Bronchial epithelial cell (primary cell): ENCODE measurements around the gene EEFSEC. TPM values are rescaled to one million over a fixed set of nuclear protein-coding genes. Genes with fewer than 3 reads are reported as not detected.

Experiments used
- DNase-seq: peaks from one replicate; pipeline ENCODE4 v3.0.0-alpha.2; 2010; ENCODE audit warnings: low read depth
- FAIRE-seq: peaks from 2 replicates; lab custom pipeline; 2011; peaks lifted over from hg19 to GRCh38; lab: Jason Lieb, UNC
- H3K27me3 ChIP-seq: 2 replicates; pipeline ENCODE4 v1.5.1; 2011; ENCODE audit warnings: low read length; ENCODE audit not compliant: control insufficient read depth, insufficient read depth
- H3K36me3 ChIP-seq: 2 replicates; pipeline ENCODE4 v1.5.1; 2011; ENCODE audit warnings: low read length; ENCODE audit not compliant: control insufficient read depth, insufficient read depth
- H3K4me3 ChIP-seq: 2 replicates; pipeline ENCODE4 v1.5.1; 2011; ENCODE audit warnings: mild to moderate bottlenecking, low read depth, low read length, control low read depth
- CTCF ChIP-seq: IDR thresholded peaks from 2 replicates; pipeline ENCODE4 v1.5.1; 2011; ENCODE audit warnings: mild to moderate bottlenecking, moderate library complexity, low read length, control low read depth, inconsistent platforms; ENCODE audit not compliant: insufficient read depth, severe bottlenecking
- total RNA-seq: library from RNA; depleted of rRNA; stranded (reverse); fragments of >200 nt; gene quantifications from 2 replicates; pipeline ENCODE4 v1.2.1, GENCODE V29; 2014

EEFSEC gene
- total RNA-seq, 1 donor from 2014 or later: 3.7 TPM

GRCh38 chr3:128343287-128344051 is 190.2 kb downstream of the EEFSEC start:
- no peak for TF ChIP-seq CTCF
- no peaks in the 10 kb centered on the region for H3K27me3 ChIP-seq
- DNase-seq (peak; percentile 81), FAIRE-seq (no peak)
- H3K4me3 ChIP-seq: no peak overlapping the region
- peaks cover 6% of the 10 kb centered on the region for H3K36me3 ChIP-seq

GRCh38 chr3:128344052-128344735 is 190.9 kb downstream of the EEFSEC start:
- no peak for TF ChIP-seq CTCF
- H3K4me3 ChIP-seq: no peak overlapping the region
- FAIRE-seq: no peak
- H3K27me3 ChIP-seq: no peaks in the 10 kb centered on the region
- DNase-seq: no peak
- peaks cover 6% of the 10 kb centered on the region for H3K36me3 ChIP-seq

GRCh38 chr3:128345196-128345595 is 191.9 kb downstream of the EEFSEC start:
- DNase-seq (no peak), FAIRE-seq (no peak)
- H3K36me3 ChIP-seq: peaks cover 6% of the 10 kb centered on the region
- TF ChIP-seq CTCF: no peak
- H3K27me3 ChIP-seq: no peaks in the 10 kb centered on the region
- no peak overlapping the region for H3K4me3 ChIP-seq

GRCh38 chr3:128346562-128346961 is 193.3 kb downstream of the EEFSEC start:
- Histone ChIP-seq H3K27me3 (no peaks in the 10 kb centered on the region), H3K4me3 (no peak overlapping the region), H3K36me3 (no peaks in the 10 kb centered on the region)
- no peak for FAIRE-seq
- DNase-seq: no peak
- TF ChIP-seq CTCF: no peak

- Histone ChIP-seq H3K27me3 (no peaks in the 10 kb centered on the region), H3K36me3 (no peaks in the 10 kb centered on the region), H3K4me3 (no peak overlapping the region)
- FAIRE-seq (no peak), DNase-seq (no peak)
- TF ChIP-seq CTCF: no peak
Measured at GRCh38 chr3:128347282-128347681, 194.0 kb downstream of the EEFSEC start.
